Testis (tissue), 3 donors: ENCODE data around the gene ZNF692. TPM values are rescaled to one million over a fixed set of nuclear protein-coding genes. Genes with fewer than 3 reads are reported as not detected.
A peak's percentile ranks its signal among the peaks of the same experiment; 100 is the strongest.

Source experiments
- DNase-seq: peaks from one replicate; pipeline ENCODE4 v3.0.0-alpha.2; 2019
- H3K27ac ChIP-seq, 2 donors: fragments of 200-600 bp; sonication (generic); one replicate each; pipeline ENCODE4 v1.5.1; 2019
- H3K27me3 ChIP-seq: fragments of 200-600 bp; sonication (generic); one replicate; pipeline ENCODE4 v1.5.1; 2019
- H3K36me3 ChIP-seq: fragments of 200-600 bp; sonication (generic); one replicate; pipeline ENCODE4 v1.5.1; 2017; ENCODE audit warnings: low read depth; ENCODE audit errors: missing control alignments
- H3K4me1 ChIP-seq: fragments of 200-600 bp; sonication (generic); one replicate; pipeline ENCODE4 v1.5.1; 2019
- H3K4me3 ChIP-seq, 2 donors: fragments of 200-600 bp; sonication (generic); one replicate each; pipeline ENCODE4 v1.5.1; 2017 to 2019
- H3K9me3 ChIP-seq: fragments of 200-600 bp; sonication (generic); one replicate; pipeline ENCODE4 v1.5.1; 2017
- CTCF ChIP-seq, 3 experiments: fragments of 450-650 bp in 2 of 3; fragments of 200-600 bp in 1 of 3; sonication (generic) in 1 of 3; IDR thresholded peaks; one replicate each; pipeline ENCODE4 v1.5.1; 2016 to 2019; ENCODE audit warnings: antibody characterized with exemption in 3 of 3, mild to moderate bottlenecking in 2 of 3, moderate library complexity in 1 of 3
- POLR2A ChIP-seq: fragments of 450-650 bp; IDR thresholded peaks from one replicate; pipeline ENCODE4 v1.6.1; 2017; ENCODE audit warnings: antibody characterized with exemption, mild to moderate bottlenecking, moderate library complexity
- WGBS, 2 donors: methylation state at CpG; one replicate each; pipeline ENCODE4 v1.1.5; 2018; 5-methylcytosine and 5-hydroxymethylcytosine counted together
- intact Hi-C: fragments of 100-400 bp; cut with DNase I; formaldehyde crosslinking; loops from one replicate; pipeline ENCODE4 v1.15.1; 2023; ENCODE audit warnings: low total_unique reads
- polyA plus RNA-seq: library from polyadenylated mRNA; stranded (reverse); fragments of 350-450 nt; fragmentation: Illumina TruSeq; extraction: RNeasy Lipid Tissue Mini Kit (QIAGEN cat#74804); gene quantifications from one replicate; pipeline ENCODE4 v1.2.3, GENCODE V29; 2014; ENCODE audit warnings: low read depth, low replicate concordance; ENCODE audit not compliant: insufficient read depth
- total RNA-seq, 2 donors: library from RNA; depleted of rRNA; stranded (reverse); fragments of >200 nt; gene quantifications; one replicate each; pipeline ENCODE4 v1.2.3, GENCODE V29; 2016

Gene ZNF692
- total and polyA plus RNA-seq, 3 donors from 2014 or later: 82.9 to 89.4 (median 86.2) TPM

GRCh38 chr1:248847181-248847955, 11.5 kb downstream of the ZNF692 start:
- H3K27me3 ChIP-seq: no peaks in the 10 kb centered on the region
- H3K9me3 ChIP-seq: no peaks in the 10 kb centered on the region
- peak overlapping the region in 1 of 2 donors; percentile 50 for H3K4me3 ChIP-seq
- 69 to 82% methylated on average over 49 to 75 of the region's 76 CpGs for WGBS, 2 donors
- intact Hi-C loops: no loop called here
- DNase-seq: no peak
- no peaks in the 10 kb centered on the region for H3K36me3 ChIP-seq
- peaks cover 5% of the 10 kb centered on the region for H3K4me1 ChIP-seq
- TF ChIP-seq POLR2A (no peak), CTCF (IDR thresholded peaks at IDR 0.05) (no peak)
- H3K27ac ChIP-seq: no peak overlapping the region

GRCh38 chr1:248844526-248844925, 14.4 kb downstream of the ZNF692 start:
- TF ChIP-seq POLR2A (no peak), CTCF (IDR thresholded peaks at IDR 0.05) (no peak)
- Histone ChIP-seq H3K9me3 (no peaks in the 10 kb centered on the region), H3K4me3 (no peak overlapping the region), H3K27me3 (no peaks in the 10 kb centered on the region), H3K4me1 (peaks cover 19% of the 10 kb centered on the region), H3K27ac (no peak overlapping the region), H3K36me3 (no peaks in the 10 kb centered on the region)
- peak; percentile 6 for DNase-seq
- 91 to 96% methylated on average over 8 of the region's 8 CpGs for WGBS, 2 donors
- intact Hi-C loops: no loop called here

- no peaks in the 10 kb centered on the region for H3K27me3 ChIP-seq
- H3K36me3 ChIP-seq: no peaks in the 10 kb centered on the region
- H3K4me3 ChIP-seq: no peak overlapping the region
- H3K9me3 ChIP-seq: no peaks in the 10 kb centered on the region
- TF ChIP-seq CTCF (IDR thresholded peaks at IDR 0.05) (no peak), POLR2A (no peak)
- intact Hi-C loops: no loop called here
- WGBS, 2 donors: 87 to 89% methylated on average over 3 of the region's 3 CpGs
- DNase-seq: no peak
- no peak overlapping the region for H3K27ac ChIP-seq
- H3K4me1 ChIP-seq: peaks cover 24% of the 10 kb centered on the region
Observed at GRCh38 chr1:248843687-248844086, 15.2 kb downstream of the ZNF692 start.

GRCh38 chr1:248842781-248843331, 16.0 kb downstream of the ZNF692 start:
- no peak for DNase-seq
- intact Hi-C loops: no loop called here
- Histone ChIP-seq H3K36me3 (no peaks in the 10 kb centered on the region), H3K27me3 (no peaks in the 10 kb centered on the region), H3K4me1 (peaks cover 24% of the 10 kb centered on the region), H3K27ac (no peak overlapping the region), H3K4me3 (no peak overlapping the region), H3K9me3 (no peaks in the 10 kb centered on the region)
- no peak for TF ChIP-seq CTCF (IDR thresholded peaks at IDR 0.05)
- 75 to 86% methylated on average over 8 of the region's 8 CpGs for WGBS, 2 donors
